Choroid plexus epithelial cell (primary cell): ENCODE measurements around the gene LYSMD2.

Experiments
- DNase-seq: peaks from one replicate; pipeline ENCODE4 v3.0.0-alpha.2; 2010; ENCODE audit warnings: low read depth
- H3K4me3 ChIP-seq: 2 replicates; pipeline ENCODE4 v1.5.1; 2011; ENCODE audit warnings: low read depth, mild to moderate bottlenecking, control low read depth, low read length, moderate library complexity
- TF ChIP-seq, protein P1 (sequence below): conservative IDR thresholded peaks from 2 replicates; pipeline ENCODE4 v1.5.1; 2011; ENCODE audit warnings: low read depth, mild to moderate bottlenecking, control low read depth, inconsistent platforms, low read length, moderate library complexity

Gene LYSMD2

DNA sequence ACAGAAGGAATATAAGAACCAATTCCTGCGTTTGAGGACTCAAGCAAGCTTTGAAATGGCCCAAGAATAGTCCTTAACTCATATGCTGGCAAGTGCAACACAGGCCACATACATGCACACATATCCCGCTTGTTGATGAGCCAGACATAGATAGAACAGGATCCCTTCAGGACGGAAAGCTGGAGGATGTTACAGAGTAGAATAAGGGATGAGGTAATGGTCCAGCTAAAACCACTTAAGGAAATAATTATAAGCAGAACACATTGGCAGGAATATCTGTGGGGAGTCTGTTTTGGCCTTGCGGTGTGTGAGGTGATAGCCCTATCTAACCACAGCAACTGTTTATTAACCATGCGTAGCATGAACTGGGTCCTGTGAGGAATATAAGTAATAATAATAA, 31.2 kb downstream of the LYSMD2 start:
- no peak overlapping the region for H3K4me3 ChIP-seq
- peak; percentile 25 for DNase-seq
- TF ChIP-seq, protein P1, sequence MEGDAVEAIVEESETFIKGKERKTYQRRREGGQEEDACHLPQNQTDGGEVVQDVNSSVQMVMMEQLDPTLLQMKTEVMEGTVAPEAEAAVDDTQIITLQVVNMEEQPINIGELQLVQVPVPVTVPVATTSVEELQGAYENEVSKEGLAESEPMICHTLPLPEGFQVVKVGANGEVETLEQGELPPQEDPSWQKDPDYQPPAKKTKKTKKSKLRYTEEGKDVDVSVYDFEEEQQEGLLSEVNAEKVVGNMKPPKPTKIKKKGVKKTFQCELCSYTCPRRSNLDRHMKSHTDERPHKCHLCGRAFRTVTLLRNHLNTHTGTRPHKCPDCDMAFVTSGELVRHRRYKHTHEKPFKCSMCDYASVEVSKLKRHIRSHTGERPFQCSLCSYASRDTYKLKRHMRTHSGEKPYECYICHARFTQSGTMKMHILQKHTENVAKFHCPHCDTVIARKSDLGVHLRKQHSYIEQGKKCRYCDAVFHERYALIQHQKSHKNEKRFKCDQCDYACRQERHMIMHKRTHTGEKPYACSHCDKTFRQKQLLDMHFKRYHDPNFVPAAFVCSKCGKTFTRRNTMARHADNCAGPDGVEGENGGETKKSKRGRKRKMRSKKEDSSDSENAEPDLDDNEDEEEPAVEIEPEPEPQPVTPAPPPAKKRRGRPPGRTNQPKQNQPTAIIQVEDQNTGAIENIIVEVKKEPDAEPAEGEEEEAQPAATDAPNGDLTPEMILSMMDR = no peak

DNA sequence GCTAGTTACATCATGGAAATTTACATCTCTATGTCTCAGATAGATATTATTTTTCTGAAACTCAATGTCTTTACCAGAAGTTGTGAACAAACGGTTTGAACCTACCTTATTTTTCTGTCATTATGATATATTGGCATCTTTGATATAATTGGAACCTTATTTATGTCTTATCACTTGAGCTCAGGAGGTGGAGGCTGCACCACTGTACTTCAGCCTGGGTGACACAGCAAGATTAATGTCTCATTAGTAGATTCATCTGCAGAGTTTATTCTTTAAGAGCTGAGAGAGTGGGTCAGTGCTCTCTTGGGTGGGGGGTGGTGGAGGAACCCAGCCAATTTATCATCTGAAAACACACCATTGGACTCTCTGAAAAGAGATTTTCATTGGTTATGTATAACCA, 34.7 kb downstream of the LYSMD2 start:
- no peak overlapping the region for H3K4me3 ChIP-seq
- TF ChIP-seq, protein P1 = no peak
- DNase-seq = no peak

DNA sequence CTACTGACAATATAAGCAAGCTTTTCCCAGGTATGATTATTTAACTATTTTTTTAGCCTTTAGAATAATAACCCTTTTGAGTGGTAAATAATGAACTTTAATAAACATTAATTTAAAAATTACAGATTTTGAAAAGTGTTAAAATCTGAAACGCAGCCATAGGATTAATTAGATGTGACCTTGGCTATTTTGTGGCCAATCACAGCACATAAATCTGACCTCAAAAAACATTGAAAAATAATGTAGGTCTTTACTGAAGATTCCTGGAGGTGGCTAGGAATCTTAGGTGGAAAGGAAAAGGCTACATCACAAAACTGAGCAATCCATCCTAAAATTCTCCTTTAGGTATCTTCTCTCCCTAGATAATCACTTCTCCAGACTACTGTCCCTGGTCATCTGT, 38.1 kb downstream of the LYSMD2 start:
- no peak for DNase-seq
- no peak overlapping the region for H3K4me3 ChIP-seq
- TF ChIP-seq, protein P1 = no peak

DNA sequence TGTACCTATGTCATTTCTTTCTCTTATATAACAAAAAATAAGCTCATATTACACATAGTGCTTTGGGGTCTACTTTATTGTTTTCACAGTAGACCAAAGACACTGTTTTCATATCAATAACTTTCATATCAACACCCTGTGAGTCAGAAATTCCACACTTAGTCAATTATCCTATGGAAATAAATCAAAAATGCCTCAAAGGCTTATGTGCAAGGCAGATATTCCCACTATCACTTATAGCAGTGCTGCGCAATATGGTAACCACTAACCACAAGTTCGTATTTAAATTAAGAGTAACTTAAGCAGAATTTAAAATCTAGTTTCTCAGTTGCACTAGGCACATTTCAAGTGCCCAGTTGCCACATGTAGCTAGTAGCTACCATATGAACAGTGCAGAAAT, 40.3 kb downstream of the LYSMD2 start:
- TF ChIP-seq, protein P1 = no peak
- DNase-seq = peak; percentile 9
- no peak overlapping the region for H3K4me3 ChIP-seq

DNA sequence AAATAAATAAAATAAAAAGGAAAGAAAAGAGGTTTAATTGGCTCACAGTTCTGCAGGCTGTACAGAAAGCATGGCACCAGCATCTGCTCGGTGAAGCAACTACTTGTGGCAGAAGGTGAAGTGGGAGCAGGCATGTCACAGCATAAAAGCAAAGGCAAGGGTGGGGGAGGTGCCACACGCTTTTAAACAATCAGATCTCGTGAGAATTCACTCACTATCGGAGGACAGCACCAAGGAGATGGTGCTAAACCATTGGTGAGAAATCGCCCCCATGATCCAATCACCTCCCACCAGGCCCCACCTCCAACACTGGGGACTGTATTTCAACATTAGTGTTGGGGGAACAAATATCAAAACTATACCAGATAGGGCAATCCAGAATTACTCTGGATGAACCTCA, 40.9 kb downstream of the LYSMD2 start:
- TF ChIP-seq, protein P1 = no peak
- H3K4me3 ChIP-seq = no peak overlapping the region
- no peak for DNase-seq

DNA sequence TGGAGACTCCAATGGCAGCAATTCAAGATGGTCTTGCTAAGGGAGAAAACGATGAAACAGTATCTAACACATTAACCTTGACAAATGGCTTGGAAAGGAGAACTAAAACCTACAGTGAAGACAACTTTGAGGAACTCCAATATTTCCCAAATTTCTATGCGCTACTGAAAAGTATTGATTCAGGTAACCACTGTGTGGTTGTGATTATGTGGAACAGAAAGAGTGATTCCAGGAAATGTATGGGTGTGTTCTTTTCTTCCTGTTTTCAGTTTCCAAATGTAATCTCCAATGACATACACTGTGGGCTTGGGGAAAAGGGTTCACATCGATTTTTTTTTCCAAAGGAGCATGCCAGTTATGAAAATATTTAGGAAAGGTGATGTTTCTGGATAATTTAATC, 45.3 kb downstream of the LYSMD2 start:
- no peak for DNase-seq
- TF ChIP-seq, protein P1 = no peak
- no peak overlapping the region for H3K4me3 ChIP-seq

DNA sequence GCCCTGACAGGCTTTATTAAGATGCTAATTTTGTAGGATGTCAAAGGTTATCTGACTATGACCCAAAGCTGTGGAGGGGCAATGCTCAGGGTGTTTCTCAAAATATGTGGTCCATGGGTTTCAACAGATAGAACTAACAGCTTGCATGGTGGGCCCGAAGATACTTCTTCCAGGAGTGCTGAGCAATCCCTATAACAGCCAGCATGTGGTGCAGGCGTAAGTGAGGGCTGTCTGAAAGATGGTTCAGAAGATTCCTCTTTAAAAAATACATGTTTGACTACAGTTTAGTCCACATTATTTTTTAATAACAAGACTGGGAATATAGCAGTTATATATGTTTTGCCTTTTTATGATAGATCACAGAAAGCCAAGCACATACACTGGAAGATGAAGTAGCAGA, 48.6 kb downstream of the LYSMD2 start:
- DNase-seq = peak; percentile 27
- TF ChIP-seq, protein P1 = peak; percentile 60
- H3K4me3 ChIP-seq = no peak overlapping the region
